Central memory CD4-positive, alpha-beta T cell (primary cell): ENCODE measurements around the gene SLC19A3.
"Not testable (repeated sequence)": the region's sequence is repeated elsewhere in the genome, so short reads cannot be mapped to it uniquely, and the experiment has no call there.

ENCODE experiments used
- DNase-seq: peaks from one replicate; pipeline ENCODE4 v3.0.0; 2022
- total RNA-seq, 3 experiments: gene quantifications; one replicate each; lab custom pipeline; 2026; lab: John Stamatoyannopoulos, UW

Gene SLC19A3
- total RNA-seq = 0 reads per million in 3 experiments

- DNase-seq = no peak
Observed at GRCh38 chr2:227717687-227718567, at the start of gene SLC19A3. TSS of gene SLC19A3 (minus strand) at chr2:227718028. CDS start at chr2:227702318, 15,710 bp downstream.

GRCh38 chr2:227766373-227766883, 48.6 kb upstream of the SLC19A3 start:
- peak; percentile 23 for DNase-seq

- DNase-seq = no peak
Observed at GRCh38 chr2:227765788-227766372, 48.1 kb upstream of the SLC19A3 start.

- DNase-seq = no peak
Observed at GRCh38 chr2:227761740-227762476, 44.1 kb upstream of the SLC19A3 start.

GRCh38 chr2:227759411-227760118, 41.7 kb upstream of the SLC19A3 start:
- DNase-seq = no peak

GRCh38 chr2:227756261-227756660, 38.4 kb upstream of the SLC19A3 start:
- not testable (repeated sequence) for DNase-seq

- no peak for DNase-seq
Observed at GRCh38 chr2:227748079-227748478, 30.3 kb upstream of the SLC19A3 start.

GRCh38 chr2:227745594-227745993, 27.8 kb upstream of the SLC19A3 start, which contains the start of gene SCYGR8:
TSS of gene SCYGR8 (plus strand) at chr2:227745894. CDS start at chr2:227745894, 0 bp downstream.
- DNase-seq = no peak

- DNase-seq = not testable (repeated sequence)
Observed at GRCh38 chr2:227740705-227741104, 22.9 kb upstream of the SLC19A3 start.

GRCh38 chr2:227739351-227739750, 21.5 kb upstream of the SLC19A3 start:
- DNase-seq = no peak

- DNase-seq = no peak
Observed at GRCh38 chr2:227728035-227728434, 10.2 kb upstream of the SLC19A3 start, which contains the start of gene SCYGR7. TSS of gene SCYGR7 (plus strand) at chr2:227728335. CDS start at chr2:227728335, 0 bp downstream.

- no peak for DNase-seq
Observed at GRCh38 chr2:227724394-227725039, 6.7 kb upstream of the SLC19A3 start, which contains the start of gene SCYGR6. TSS of gene SCYGR6 (minus strand) at chr2:227724757. CDS start at chr2:227724757, 0 bp downstream.

GRCh38 chr2:227722821-227723220, 5.0 kb upstream of the SLC19A3 start:
- not testable (repeated sequence) for DNase-seq

- no peak for DNase-seq
Observed at GRCh38 chr2:227720680-227721079, 2.9 kb upstream of the SLC19A3 start.

GRCh38 chr2:227719641-227720040, 1.8 kb upstream of the SLC19A3 start:
- DNase-seq = no peak

- no peak for DNase-seq
Observed at GRCh38 chr2:227716501-227716900, 1.3 kb downstream of the SLC19A3 start.

GRCh38 chr2:227713291-227713690, 4.5 kb downstream of the SLC19A3 start:
- DNase-seq = no peak

- no peak for DNase-seq
Observed at GRCh38 chr2:227710986-227711385, 6.8 kb downstream of the SLC19A3 start.

- no peak for DNase-seq
Observed at GRCh38 chr2:227707390-227707789, 10.4 kb downstream of the SLC19A3 start.

- DNase-seq = no peak
Observed at GRCh38 chr2:227706859-227707258, 11.0 kb downstream of the SLC19A3 start.

- DNase-seq = no peak
Observed at GRCh38 chr2:227703961-227704360, 13.9 kb downstream of the SLC19A3 start.
